Gastrocnemius medialis (tissue), 4 donors: ENCODE measurements around the gene LCN2.

Source experiments
- POLR2A ChIP-seq, 2 donors: fragments of 450-650 bp; IDR thresholded peaks; one replicate each; pipeline ENCODE4 v1.6.1; 2017; ENCODE audit warnings: antibody characterized with exemption in 2 of 2, mild to moderate bottlenecking in 2 of 2, moderate library complexity in 2 of 2
- TF ChIP-seq, protein P1 (sequence below), 5 experiments: fragments of 450-650 bp in 3 of 5; fragments of 200-600 bp in 2 of 5; sonication (generic) in 2 of 5; IDR thresholded peaks in 4 of 5; conservative IDR thresholded peaks in 1 of 5; 1 replicate in 4 of 5; 2 replicates in 1 of 5; pipeline ENCODE4 v1.5.1; 2016 to 2019; ENCODE audit warnings: antibody characterized with exemption in 5 of 5, mild to moderate bottlenecking in 3 of 5, moderate library complexity in 3 of 5

GRCh38 chr9:128169925-128170324 is 20.7 kb downstream of the LCN2 start:
- TF ChIP-seq, protein P1, sequence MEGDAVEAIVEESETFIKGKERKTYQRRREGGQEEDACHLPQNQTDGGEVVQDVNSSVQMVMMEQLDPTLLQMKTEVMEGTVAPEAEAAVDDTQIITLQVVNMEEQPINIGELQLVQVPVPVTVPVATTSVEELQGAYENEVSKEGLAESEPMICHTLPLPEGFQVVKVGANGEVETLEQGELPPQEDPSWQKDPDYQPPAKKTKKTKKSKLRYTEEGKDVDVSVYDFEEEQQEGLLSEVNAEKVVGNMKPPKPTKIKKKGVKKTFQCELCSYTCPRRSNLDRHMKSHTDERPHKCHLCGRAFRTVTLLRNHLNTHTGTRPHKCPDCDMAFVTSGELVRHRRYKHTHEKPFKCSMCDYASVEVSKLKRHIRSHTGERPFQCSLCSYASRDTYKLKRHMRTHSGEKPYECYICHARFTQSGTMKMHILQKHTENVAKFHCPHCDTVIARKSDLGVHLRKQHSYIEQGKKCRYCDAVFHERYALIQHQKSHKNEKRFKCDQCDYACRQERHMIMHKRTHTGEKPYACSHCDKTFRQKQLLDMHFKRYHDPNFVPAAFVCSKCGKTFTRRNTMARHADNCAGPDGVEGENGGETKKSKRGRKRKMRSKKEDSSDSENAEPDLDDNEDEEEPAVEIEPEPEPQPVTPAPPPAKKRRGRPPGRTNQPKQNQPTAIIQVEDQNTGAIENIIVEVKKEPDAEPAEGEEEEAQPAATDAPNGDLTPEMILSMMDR (IDR thresholded peaks at IDR 0.05 in 4 of 5, conservative IDR thresholded peaks at IDR 0.05 in 1 of 5) = no peak
- no peak for TF ChIP-seq POLR2A (IDR thresholded peaks at IDR 0.05)
